Fibroblast of skin of right quadriceps (primary cell): Measurements from ENCODE around the gene POLR3GL.
"Not testable (repeated sequence)": the region's sequence is repeated elsewhere in the genome, so short reads cannot be mapped to it uniquely, and the experiment has no call there.

Experiments used
- DNase-seq: peaks from one replicate; pipeline ENCODE4 v3.0.0-alpha.2; 2013

The POLR3GL gene

GRCh38 chr1:145964328-145965118 is at the start of gene POLR3GL, which contains the start of gene ANKRD34A:
TSS of gene POLR3GL (plus strand) at chr1:145964690. CDS start at chr1:145974866, 10,176 bp downstream.
TSS of gene ANKRD34A (minus strand) at chr1:145964575. CDS start at chr1:145961759, 2,816 bp downstream.
- peak; percentile 89 for DNase-seq

- DNase-seq = no peak
Observed at GRCh38 chr1:145916745-145917144, 47.7 kb upstream of the POLR3GL start.

GRCh38 chr1:145917595-145917994 is 46.9 kb upstream of the POLR3GL start:
- DNase-seq = no peak

- peak; percentile 88 for DNase-seq
Observed at GRCh38 chr1:145918144-145918991, 46.1 kb upstream of the POLR3GL start, which contains the start of gene PEX11B. TSS of gene PEX11B (minus strand) at chr1:145918717. CDS start at chr1:145918688, 29 bp downstream.

- no peak for DNase-seq
Observed at GRCh38 chr1:145918992-145919939, 45.2 kb upstream of the POLR3GL start.

- DNase-seq = not testable (repeated sequence)
Observed at GRCh38 chr1:145920297-145920696, 44.2 kb upstream of the POLR3GL start.

GRCh38 chr1:145922266-145922665 is 42.2 kb upstream of the POLR3GL start:
- DNase-seq = no peak

GRCh38 chr1:145926686-145927062 is 37.8 kb upstream of the POLR3GL start:
- DNase-seq = no peak

- peak; percentile 99 for DNase-seq
Observed at GRCh38 chr1:145927063-145927886, 37.2 kb upstream of the POLR3GL start, which contains the start of gene RBM8A. TSS of gene RBM8A (minus strand) at chr1:145927484. CDS start at chr1:145927426, 58 bp downstream.

GRCh38 chr1:145927916-145928643 is 36.4 kb upstream of the POLR3GL start:
- DNase-seq = no peak

GRCh38 chr1:145932522-145933009 is 31.9 kb upstream of the POLR3GL start:
- not testable (repeated sequence) for DNase-seq

- DNase-seq = no peak
Observed at GRCh38 chr1:145935708-145936107, 28.8 kb upstream of the POLR3GL start.

GRCh38 chr1:145936247-145936646 is 28.2 kb upstream of the POLR3GL start:
- no peak for DNase-seq

- DNase-seq = no peak
Observed at GRCh38 chr1:145937436-145937835, 27.1 kb upstream of the POLR3GL start.

GRCh38 chr1:145942405-145942804 is 22.1 kb upstream of the POLR3GL start:
- no peak for DNase-seq

- DNase-seq = peak; percentile 30
Observed at GRCh38 chr1:145942871-145943270, 21.6 kb upstream of the POLR3GL start.

GRCh38 chr1:145944532-145944931 is 20.0 kb upstream of the POLR3GL start:
- no peak for DNase-seq

GRCh38 chr1:145946477-145946986 is 18.0 kb upstream of the POLR3GL start:
- DNase-seq = no peak

GRCh38 chr1:145947551-145947950 is 16.9 kb upstream of the POLR3GL start:
- DNase-seq = no peak

- peak; percentile 23 for DNase-seq
Observed at GRCh38 chr1:145949219-145949618, 15.3 kb upstream of the POLR3GL start.
